Stimulated activated CD8-positive, alpha-beta memory T cell treated with anti-CD3 and anti-CD28 coated beads, Interleukin-7, amount 100 ng/mL, for 48 hours (primary cell): ENCODE measurements around the gene CFAP57.

ENCODE experiments used
- DNase-seq, 2 donors: peaks; one replicate each; pipeline ENCODE4 v3.0.0-alpha.2; 2020; ENCODE audit warnings: low read depth in 1 of 2; ENCODE audit errors: extremely low read depth in 1 of 2

The CFAP57 gene

DNA sequence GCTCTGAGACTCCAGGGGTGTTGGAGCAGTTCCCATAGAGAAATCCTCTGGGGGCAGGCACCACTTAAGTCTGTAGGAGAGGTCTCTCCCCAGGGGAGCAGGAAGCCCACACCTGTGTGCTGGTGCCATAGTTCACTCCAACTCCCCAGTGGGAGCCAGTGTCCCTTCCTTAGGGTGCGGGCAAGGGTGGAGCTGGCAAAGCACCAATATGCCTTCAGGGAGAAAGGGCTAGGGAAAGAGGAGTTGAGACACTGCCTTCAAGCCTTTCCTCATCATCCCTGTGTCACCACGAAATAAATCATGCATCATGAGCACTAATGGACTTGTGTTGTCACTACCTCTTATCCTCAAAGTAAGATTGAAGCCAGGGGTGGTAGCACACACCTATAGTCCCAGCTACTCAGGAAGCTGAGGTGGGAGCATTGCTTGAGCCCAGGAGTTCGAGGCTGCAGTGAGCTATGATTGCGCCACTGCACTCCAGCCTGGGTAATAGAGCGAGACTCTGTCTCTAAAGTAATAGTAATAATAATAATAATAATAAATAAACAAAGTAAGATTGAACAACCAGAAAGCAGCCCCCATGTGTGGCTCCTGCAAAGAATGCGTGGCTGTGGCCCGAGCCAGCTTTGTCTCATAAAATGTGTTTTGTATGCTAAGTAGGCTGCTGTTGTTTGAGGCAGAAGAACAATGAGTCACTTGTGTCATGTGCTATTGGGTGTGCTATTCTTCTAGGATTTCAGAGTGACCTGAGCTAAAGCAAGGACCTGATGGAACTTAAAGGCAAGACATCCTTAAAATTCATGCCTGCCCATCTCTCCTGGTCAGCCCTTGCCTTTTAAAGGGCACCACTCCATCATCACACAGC is 122.0 kb downstream of the CFAP57 start:
- no peak for DNase-seq

- DNase-seq, result no peak
Measured at GRCh38 chr1:43294761-43295160, 122.6 kb downstream of the CFAP57 start.

DNA sequence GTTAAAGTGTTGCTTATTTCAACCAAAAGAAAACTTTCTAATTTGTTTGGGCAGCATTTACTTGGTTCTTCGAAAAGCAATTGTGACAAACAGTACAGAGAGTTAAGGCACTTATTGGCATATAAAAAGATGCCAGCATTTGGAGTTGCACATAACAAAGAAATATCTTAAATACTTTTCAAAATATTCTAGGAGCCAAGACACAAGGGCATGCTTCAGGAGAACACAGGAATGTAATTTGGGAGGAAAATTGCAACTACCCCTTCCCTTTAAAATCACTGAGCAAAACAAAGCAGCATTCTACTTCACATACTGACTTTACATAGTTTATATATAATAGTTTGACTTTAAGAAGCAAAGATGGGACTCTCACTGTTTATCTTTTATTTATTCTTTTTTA is 124.1 kb downstream of the CFAP57 start:
- DNase-seq, result no peak

GRCh38 chr1:43298055-43298454 is 125.9 kb downstream of the CFAP57 start:
- DNase-seq, result no peak

DNA sequence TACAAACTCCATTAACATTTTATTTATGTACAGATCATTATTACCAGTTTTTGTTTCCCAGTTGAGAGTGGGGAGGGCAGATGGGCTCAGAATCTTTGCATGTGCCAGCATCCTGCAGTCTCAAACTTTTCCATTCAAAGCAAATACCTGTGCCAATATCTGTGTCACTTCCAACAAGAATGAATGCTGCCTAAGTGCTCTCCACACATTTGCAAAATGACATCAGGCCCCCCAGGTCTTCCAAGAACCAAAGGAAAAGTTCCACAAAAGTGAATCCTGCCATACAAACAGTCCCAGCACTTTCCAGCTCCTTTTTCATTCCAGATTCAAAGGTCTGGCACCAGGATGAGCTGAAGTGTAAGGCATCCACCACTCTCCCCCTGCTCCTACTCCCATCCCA is 127.0 kb downstream of the CFAP57 start:
- no peak for DNase-seq

- no peak for DNase-seq
Measured at GRCh38 chr1:43300378-43301094, 128.4 kb downstream of the CFAP57 start, which contains the start of gene TIE1. Gene TIE1, plus strand, starts transcription at chr1:43300982. Its CDS starts 90 bp downstream, at chr1:43301072.

- DNase-seq, result no peak
Measured at GRCh38 chr1:43302201-43302600, 130.1 kb downstream of the CFAP57 start.

DNA sequence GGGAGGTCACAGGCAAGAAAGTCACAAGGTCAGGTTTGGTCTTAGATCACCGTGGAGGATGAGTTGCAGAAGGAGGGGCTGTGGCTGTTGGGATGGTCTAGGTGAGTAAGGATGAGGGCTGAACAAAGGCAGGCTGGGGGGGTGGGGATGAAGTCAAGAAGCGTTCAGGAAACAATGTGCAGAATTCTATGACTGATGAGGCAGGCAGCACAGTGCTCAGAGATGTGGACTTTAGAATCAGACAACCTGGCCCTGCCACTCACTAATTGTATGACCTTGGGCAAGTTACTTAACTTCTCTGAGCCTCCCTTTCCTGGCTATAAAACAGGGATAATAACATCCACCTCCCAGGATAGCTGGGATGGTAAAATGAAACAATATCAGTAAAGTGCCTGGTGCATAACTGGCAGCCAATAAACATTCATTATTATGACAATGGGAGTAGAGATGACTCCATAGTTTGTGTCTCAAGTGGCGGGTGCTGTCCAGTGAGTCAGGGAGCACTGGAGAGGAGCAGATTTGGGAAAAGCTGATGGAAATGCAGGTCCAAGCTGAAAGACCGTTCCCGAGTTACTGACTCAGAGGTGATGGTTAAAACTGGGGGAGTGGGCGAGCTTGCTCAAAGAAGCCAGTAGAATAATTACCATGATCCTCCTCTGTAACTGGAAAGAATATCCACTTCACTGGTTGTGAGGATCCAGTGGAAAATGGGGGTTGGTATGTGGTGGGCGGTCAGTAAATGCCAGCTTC is 130.8 kb downstream of the CFAP57 start:
- DNase-seq, result no peak

GRCh38 chr1:43303471-43304313 is 131.6 kb downstream of the CFAP57 start:
- DNase-seq, result no peak
